Hematopoietic multipotent progenitor cell treated with erythropoietin and hydrocortisone succinate and interleukin-3 and kit ligand, for 17 days (in vitro differentiated cells): ENCODE measurements around the gene ADD3.

Source experiments
- DNase-seq: peaks from one replicate; pipeline ENCODE4 v3.0.0-alpha.2; 2015; ENCODE audit warnings: low spot score

The ADD3 gene

GRCh38 chr10:110151467-110151866 is 143.7 kb downstream of the ADD3 start:
- DNase-seq = peak; percentile 91

- no peak for DNase-seq
Observed at GRCh38 chr10:110151971-110152370, 144.2 kb downstream of the ADD3 start.

GRCh38 chr10:110153396-110153795 is 145.6 kb downstream of the ADD3 start:
- DNase-seq = peak; percentile 36

- DNase-seq = no peak
Observed at GRCh38 chr10:110156046-110156445, 148.3 kb downstream of the ADD3 start.

GRCh38 chr10:110158051-110159005 is 150.5 kb downstream of the ADD3 start:
- no peak for DNase-seq

GRCh38 chr10:110160081-110160480 is 152.3 kb downstream of the ADD3 start:
- DNase-seq = no peak

- no peak for DNase-seq
Observed at GRCh38 chr10:110160522-110160921, 152.7 kb downstream of the ADD3 start.

- DNase-seq = peak; percentile 82
Observed at GRCh38 chr10:110162741-110163145, 155.0 kb downstream of the ADD3 start.

GRCh38 chr10:110163192-110163773 is 155.5 kb downstream of the ADD3 start:
- DNase-seq = no peak

GRCh38 chr10:110163841-110164240 is 156.1 kb downstream of the ADD3 start:
- DNase-seq = no peak

GRCh38 chr10:110165239-110165638 is 157.5 kb downstream of the ADD3 start:
- no peak for DNase-seq

- no peak for DNase-seq
Observed at GRCh38 chr10:110167149-110167548, 159.4 kb downstream of the ADD3 start.

GRCh38 chr10:110168601-110169481 is 161.1 kb downstream of the ADD3 start:
- no peak for DNase-seq

- no peak for DNase-seq
Observed at GRCh38 chr10:110169586-110169985, 161.8 kb downstream of the ADD3 start.

- no peak for DNase-seq
Observed at GRCh38 chr10:110170142-110170971, 162.6 kb downstream of the ADD3 start.

- no peak for DNase-seq
Observed at GRCh38 chr10:110171032-110171431, 163.2 kb downstream of the ADD3 start.

GRCh38 chr10:110172155-110172554 is 164.4 kb downstream of the ADD3 start:
- no peak for DNase-seq

- no peak for DNase-seq
Observed at GRCh38 chr10:110174201-110174600, 166.4 kb downstream of the ADD3 start.

- no peak for DNase-seq
Observed at GRCh38 chr10:110174816-110175215, 167.0 kb downstream of the ADD3 start.

GRCh38 chr10:110175406-110175805 is 167.6 kb downstream of the ADD3 start:
- DNase-seq = peak; percentile 38
